ENCODE data around the gene SNN.

The SNN gene

DNA sequence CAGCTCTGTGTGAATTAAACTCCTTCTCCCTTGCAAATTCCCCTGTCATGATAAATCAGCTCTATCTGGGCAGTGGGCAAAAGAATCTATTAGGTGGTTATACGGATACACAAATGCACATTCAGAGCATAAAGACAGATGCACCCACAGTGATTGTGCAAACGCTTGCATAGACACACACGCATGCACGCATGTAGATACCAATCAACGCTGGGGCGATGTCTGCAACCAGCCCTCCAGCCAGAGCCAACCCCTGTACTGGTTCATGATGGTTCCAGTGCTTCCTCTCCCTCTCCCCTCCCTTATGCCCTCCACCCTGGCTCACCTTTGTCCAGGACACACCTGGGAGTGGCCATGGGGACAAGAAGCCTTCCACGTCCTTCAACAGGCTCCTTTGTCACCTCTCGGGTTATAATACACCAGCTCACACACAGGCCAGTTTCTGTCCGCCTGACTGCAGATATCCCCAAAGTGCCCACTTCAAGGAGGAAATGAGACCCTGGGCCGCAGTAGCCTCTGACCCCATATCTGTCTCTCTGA lies 33.1 kb upstream of the SNN start:
- DNase-seq: no peak
- no peak for ATAC-seq

DNA sequence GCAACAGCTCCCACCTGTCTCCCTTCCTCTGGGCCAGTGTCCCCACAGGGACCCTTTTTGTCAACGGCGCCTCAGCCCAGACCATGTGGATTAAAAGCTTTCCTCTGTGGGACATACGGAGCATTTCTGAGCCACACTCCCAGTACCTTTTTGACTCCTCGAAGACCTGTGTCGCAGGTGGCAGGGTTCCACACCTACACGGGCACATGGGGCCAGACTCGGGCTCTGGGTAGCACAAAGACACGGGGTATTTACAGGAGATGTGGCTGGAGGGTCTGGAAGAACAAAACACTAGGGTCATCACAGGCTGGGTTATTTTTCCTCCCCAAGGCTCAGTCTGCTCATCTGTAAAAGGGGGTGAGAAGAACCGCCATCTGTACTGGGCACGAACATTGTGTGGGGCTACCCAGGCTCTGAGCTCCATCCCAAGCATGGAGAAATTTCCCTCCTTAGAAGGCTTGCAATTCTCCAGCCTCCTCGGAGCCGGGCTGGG lies 32.5 kb upstream of the SNN start:
- DNase-seq: no peak
- ATAC-seq: no peak

DNA sequence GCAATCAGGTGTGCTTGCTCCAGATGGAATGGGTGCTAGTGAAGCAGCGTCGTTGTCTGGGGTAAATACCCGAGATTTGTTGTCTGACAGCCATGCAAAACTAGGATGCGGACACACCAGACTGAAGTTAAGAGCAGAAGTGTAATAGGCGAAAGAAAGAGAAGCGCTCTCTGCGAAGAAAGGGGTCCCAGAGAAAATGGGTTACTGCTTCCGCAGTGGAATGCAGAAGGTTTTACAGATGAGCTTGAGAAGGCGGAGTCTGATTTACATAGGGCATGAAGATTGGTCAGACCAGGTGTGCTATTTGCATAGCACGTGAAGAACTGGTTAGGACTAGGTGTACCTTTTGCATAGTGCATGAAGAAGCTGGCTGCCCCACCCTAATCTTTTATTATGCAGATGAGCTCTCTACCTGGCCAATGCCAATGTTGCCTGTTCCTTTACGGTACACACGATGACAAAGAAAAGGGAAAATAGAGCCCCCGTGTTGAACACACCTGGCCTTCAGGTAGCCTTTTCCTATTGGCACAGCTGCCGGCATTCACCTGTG lies 32.0 kb upstream of the SNN start:
- DNase-seq (no peak), ATAC-seq (no peak)

DNA sequence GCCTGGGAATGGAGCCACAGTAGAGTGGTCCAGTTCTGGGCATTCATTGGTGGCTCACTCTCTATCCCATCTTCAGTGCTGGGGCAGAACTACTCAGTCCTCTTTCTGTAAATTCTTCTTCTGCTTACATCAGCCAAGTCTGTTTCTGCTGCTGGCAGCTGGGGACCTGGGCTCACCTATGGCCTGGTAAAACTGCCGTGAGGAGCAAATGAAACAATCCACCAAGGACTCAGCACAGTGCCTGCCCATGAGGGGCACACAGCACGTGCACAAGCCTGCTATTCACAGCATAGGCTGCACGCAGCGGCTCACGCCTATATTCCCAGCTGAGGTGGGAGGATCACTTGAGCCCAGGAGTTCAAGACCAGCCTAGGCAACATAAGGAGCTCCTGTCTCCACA lies 30.9 kb upstream of the SNN start:
- no peak for ATAC-seq

DNA sequence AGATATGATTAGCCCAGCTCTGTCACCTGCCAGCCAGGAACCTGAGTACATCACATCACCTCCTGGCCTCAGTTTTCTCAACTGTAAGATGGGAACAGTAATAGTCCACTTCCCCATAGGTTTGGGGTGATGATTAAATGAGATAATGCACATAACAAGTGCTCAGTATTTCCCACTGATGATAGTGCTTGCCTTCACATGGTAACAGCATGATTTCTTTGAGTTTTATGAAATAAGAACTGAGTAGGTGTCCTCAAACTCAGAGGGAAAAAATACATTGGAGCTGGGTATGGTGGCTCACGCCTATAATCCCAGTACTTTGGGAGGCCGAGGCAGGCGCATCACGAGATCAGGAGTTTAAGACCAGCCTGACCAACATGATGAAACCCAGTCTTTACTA lies 30.1 kb upstream of the SNN start:
- ATAC-seq: no peak

More for the DNA sequence above, 30.9 kb upstream of the SNN start:
- DNase-seq: no peak

DNA sequence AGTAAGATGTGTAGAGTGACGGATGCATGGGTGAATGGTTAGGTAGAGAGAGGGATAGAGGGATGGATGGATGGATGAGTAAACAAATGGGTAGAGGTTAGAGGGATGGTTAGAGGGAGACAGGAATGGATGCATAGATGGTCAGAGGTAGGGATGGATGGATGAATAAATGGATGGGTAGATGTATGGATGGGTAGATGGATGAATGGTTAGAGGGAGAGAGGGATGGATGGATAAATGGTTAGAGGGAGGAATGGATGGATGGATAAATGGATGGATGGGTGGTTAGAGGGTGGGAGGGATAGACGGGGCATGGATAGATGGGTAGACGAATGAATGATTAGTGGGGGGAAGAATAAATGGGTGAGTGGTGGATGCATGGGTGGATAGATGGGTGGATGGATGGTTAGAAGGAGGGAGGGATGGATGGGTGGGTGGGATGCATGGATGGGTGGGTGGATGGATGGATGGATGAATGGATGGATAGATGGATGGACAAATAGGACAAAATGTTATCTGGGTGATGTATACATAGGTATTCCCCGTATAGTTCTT lies 29.2 kb upstream of the SNN start:
- ATAC-seq (no peak), DNase-seq (no peak)

More for the DNA sequence above, 30.1 kb upstream of the SNN start:
- no peak for DNase-seq

DNA sequence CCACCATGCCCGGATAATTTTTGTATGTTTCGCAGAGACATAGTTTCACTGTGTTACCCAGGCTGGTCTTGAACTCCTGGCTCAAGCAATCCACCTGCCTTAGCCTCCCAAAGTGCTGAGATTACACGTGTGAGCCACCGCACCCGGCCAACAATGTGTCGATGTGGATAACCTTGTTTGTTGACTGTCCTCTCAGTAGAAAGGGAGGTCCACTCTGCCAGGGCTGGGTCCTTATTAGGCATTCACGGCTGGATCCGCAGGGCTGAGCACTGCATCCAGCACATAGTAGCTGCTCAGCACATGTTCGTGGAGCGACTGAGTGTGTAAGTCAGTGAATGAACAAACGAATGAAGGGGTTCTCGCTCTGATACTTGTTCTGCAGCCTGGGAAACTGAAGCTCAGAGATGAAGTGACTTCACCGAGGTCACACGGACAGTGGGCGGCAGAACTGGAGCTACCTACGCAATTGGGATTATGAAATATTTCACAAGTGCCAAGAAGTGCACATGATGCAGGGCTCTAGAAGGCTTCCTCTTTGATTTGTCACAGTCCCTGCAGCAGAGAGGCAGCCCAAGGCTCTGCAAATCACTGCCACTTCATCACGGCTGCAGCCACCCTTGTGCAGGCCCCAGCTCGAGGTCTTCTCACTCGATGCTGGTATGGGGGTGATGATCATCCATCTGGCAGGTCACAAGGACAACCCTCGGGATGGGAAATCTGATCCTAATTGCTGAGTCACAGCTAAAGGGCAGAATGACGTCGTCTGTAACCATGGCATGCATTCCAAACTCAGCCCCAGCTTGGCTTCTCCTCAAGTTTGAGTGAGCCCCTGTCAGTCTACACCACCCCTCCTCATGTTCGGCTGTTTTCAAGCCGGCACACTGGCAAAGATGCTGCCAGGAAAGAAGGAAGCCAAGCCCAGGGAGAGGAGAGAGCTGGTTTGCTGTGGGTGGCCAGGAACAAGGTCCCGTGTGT lies 28.0 kb upstream of the SNN start:
- ATAC-seq: peak; percentile 38

DNA sequence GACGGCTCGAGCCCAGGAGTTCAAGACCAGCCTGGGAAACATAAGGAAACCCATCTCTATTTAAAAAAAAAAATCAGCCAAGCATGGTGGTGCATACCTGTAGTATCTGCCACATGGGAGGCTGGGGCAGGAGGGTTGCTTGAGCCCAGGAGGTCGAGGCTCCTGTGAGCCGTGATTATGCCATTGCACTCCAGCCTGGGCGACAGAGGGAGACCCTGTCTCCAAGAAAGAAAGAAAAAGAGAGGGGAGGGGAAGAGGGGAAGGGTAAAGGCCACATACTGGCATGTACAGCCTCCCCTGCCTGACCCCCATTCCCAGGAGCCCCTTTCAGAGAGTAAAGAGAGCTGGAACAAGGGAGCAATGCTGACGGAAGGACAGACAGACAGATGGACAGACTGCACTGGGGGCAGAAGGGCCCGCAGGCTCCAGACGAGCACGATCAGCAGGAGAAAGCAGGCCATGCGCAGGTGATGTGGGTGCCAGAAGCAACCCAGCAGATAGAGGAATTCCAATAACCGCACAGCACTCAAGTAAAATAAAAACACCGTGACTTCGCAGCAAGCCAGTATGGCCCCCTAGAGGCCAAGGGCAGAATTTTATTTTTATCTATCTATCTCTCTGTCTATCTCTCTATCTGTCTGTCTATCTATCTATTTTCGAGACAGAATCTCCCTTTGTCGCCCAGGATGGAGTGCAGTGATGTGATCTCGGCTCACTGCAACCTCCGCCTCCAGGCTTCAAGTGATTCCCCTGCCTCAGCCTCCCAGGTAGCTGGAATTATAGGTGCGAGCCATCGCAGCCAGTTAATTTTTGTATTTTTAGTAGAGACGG lies 27.1 kb upstream of the SNN start:
- ATAC-seq: peak; percentile 35
- DNase-seq: no peak

More for the DNA sequence above, 28.0 kb upstream of the SNN start:
- DNase-seq: no peak

DNA sequence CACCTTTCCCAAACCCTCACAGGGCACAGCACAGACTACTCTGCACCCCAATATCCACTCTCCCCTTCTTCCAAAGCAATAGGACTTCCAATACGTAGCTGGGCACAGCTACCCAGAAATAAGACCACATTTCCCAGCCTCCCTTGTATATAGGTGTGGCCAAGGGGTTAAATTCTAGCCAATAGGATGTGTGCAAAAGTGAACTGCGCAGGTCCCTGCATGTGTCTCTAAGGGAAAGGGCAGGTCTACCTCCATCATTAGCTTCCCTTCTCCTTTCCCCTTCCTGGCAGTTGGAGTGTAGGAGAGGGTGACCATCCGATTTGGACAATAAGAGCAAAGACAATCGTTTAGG lies 25.5 kb upstream of the SNN start:
- DNase-seq: no peak

DNA sequence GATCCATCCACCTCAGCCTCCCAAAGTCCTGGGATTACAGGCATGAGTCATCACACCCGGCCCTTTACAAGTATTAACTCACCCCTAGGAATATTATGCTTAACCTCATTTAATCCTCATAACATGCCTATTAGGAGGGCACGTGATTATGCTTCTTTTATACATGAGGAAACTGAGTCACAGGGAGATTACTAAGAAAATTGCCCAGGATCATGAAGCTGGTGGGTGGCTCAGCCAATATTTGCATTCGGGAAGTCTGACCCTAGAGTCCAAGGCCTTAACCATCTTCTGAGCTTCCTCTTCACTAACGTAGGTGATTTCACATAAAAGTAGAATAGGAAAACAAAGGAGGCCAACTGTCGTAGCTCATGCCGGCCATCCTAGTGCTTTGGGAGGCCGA lies 19.0 kb upstream of the SNN start:
- ATAC-seq (no peak), DNase-seq (no peak)

More for the DNA sequence above, 25.5 kb upstream of the SNN start:
- ATAC-seq: no peak

DNA sequence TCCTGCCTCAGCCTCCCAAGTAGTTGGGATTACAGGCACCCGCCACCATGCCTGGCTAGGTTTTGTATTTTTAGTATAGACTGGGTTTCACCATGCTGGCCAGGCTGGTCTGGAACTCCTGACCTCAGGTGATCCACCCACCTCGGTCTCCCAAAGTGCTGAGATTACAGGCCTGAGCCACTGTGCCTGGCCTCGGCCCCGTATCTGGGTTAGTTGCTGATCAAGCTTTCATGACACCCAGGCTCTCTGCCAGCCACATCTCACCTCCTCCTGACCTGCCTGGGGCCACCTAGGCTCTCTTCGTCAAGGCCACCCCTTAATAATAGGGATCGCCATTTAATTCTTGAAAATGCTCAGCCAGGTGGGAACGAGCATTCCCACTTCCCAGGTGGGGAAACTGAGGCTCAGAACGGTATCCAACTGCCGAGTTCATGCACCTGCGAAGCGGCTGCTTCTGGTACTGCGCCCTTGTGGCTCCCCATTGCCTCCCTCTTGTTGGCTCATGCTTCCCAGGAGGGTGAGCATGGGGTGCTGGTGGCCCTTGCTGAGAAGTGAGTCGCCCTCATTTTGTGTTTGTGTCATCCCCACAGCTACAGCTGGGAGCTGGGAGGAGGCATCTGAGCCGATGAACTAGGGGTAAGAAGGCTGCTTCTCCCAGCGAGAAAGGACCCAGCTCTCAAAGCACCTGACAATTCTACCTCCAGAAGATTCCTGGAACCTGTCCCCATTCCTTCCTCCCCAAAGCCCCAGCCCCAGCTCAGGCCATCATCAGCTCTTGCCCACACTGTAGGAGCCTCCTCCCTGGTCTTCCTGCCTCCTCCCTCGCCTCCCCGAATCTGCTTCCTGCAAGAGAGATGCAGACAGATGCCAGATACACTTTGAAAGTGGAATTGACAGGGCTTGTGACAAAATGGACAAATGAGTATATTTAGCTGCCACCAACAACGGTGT lies 17.3 kb upstream of the SNN start:
- no peak for DNase-seq
- no peak for ATAC-seq

DNA sequence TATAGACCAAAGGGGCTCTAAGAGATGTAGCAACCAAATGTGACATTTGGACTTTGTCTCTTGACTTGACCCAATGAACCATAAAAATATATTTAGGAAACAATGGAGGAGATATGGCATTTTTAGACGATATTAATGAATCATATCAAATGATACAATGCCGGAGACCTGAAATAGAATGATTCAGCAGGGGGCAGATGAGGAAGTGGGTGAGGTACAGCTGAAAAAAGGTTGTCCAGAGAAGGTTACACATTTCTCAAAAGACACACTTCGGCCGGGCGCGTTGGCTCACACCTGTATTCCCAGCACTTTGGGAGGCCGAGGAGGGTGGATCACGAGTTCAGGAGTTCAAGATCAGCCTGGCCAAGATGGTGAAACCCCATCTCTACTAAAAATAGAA lies 16.5 kb upstream of the SNN start:
- DNase-seq (no peak), ATAC-seq (no peak)

DNA sequence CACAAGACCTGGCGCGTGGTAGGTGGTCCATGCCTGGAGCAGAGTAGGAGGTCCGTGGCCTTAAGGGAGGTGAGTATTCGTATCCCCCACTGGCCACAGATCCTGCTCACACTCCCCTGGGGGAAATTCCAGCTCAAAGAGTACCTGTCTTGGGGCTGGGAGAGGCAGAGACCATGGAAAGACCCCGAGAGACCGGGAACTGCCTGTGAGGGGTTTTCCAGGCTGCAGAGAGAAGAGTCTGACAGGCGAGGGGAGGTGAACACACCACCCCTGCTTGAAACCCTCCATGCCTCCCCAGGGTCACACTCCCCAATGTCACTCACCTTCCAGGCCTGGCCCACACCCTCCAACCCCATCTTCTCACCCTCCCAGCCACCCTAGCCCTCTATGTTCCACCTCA lies 12.6 kb upstream of the SNN start:
- ATAC-seq (no peak), DNase-seq (no peak)

DNA sequence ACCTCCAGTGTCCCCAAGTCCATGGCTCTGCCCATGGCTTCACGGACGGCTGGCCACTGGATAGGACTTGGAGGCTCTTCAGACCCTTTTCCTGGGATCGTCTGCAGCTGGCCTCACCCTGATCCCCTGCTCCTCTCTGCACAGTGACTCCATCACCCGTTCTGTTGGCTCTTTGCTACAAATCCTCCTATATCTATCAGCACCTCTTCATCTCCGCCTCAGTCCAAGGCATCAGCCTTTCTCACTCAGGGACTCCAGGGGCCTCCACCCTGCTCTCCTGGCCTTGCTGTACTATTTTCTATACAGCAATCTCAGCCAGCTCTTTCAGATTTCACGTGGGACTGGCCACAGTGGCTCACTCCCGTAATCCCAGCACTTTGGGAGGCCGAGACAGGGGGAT lies 10.7 kb upstream of the SNN start:
- ATAC-seq (no peak), DNase-seq (no peak)

DNA sequence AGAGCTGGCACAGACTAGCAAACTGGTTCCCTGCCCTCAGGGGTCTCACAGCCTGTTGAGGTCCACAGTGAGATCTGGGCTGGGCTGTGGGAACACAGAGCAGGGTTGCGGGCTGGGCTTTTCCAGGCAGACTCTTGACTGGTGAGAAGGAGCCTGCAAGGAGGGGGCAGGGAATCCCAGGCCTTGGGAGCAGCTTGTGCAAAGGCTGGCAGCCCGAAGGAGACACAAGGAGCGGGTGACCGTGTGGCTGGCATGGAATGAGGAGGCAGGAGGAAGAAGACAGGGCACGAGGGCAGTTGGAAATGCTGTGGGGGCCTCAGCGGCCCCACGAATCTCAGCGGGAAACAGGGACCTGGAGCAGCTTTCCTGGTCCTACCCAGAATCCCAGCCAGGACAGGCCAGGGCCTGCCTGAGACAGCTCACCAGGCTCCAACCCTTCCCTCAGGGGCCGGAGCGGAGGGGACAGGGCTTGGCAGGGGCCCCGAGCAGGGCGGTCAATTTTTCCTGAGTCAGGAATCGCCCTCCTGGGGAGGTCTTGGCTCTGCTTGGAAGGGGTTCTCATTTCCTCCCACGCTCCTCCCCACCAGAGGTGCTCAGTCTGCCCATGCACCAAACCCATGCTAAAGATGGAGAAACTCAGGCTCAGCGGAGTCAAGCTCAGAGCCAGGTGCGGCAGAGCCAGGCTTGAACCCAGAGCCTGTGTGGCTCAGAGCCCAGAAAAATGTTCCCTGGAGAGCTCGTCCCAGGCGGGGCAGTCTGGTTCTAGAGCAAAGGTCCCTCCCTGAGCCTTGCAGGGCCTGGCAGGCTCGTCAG lies 9.2 kb upstream of the SNN start:
- no peak for ATAC-seq
- no peak for DNase-seq

DNA sequence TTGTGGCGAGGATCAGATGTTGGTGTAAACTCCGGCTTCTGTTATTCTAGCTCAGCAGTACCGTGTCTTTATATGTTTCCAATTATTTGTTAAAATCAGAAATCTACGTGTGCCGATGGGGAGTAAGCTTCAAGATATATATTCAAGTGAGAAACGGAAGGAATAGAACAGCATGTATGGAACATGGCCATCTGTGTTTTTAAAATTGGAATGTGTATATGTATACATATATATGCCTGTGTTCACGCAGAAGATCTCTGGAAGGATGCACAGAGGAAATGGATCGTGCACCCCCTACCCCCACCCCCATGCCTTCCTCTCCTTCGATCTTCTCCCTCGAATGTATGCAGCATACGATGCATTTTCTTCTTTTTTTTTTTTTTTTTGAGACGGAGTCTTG lies 7.7 kb upstream of the SNN start:
- no peak for DNase-seq
- no peak for ATAC-seq

DNA sequence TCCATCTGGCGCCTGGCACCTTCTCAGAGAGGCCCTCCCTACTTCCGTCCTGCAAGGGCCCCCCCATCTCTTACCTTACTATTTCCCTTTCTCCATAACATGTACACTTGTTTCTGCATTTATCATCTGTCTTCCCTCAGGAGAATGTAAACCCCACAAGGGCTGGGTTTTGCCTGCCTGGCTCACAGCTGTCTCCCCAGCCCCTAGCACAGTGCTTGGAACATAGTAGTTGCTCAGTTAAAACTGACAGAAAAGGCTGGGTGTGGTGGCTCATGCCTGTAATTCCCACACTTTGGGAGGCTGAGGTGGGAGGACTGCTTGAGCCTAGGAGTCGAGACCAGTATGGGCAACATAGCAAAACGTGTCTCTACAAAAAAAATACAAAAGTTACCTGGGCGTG lies 5.7 kb upstream of the SNN start:
- ATAC-seq (no peak), DNase-seq (no peak)

DNA sequence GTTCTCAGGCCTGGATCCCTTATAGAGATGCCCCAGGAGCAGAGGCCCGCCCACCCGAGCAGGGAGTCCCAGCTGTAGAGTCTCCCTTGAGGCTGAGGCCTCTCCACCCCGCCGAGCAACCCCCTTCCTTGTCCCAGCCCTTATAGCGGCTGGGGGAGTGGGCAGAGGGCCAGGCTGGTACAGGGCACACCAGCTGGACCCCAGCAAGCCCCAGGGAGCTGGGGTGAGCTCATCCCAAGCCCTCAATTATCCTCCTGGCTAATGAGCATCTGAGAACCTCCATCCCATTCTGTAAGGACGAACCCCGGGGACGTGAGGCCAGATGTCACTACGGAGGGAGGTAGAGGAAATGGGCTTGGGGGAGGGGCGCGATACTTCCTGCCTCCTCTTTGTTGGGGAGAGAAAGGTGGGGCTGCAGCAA lies 3.2 kb upstream of the SNN start:
- DNase-seq: peak; percentile 51
- ATAC-seq: no peak

DNA sequence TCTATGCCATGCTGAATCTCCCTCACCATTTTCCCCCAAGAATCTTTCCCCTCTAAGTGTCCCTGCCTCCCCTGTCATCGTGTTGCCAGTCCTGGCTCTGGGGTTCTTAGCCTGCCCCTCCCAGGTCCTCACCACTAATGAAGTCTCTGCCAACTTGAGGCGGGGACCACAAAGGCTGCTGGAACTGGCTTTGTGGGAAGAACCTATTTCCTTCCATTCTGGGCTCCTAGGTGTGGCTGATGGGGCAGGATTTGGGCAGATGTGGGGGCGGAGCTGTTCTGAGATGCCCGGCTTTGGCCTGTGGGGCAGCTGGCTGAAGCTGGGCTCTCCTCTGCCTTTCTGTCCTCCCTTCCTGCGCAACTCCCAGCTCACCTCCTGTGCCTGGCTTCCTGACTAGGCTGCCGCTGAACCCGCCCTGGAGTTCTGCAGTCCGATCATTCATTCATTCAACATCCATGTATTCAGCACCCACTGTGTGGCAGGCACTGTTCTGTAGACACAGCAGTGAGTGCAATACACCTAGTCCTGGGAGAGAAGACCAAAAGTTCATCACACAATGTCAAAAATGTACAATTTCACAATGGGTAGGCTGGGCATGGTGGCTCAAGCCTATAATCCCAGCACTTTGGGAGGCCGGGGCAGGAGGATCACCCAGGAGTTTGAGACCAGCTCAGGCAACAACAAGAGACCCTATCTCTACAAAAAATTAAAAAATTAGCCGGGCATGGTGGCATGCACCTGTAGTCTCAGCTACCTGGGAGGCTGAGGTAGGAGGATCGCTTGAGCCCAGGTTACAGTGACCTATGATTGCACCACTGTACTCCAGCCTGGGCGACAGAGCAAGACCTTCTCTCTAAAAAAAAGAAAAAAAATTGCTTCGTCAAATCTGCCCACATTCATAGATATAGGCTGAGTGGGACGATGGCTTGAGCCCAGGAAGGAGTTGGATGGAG lies 1.9 kb upstream of the SNN start:
- DNase-seq: no peak
- ATAC-seq: no peak
